PC-9 (cell line): Measurements from ENCODE around the gene GYPC.
"Not testable (repeated sequence)": the region's sequence is repeated elsewhere in the genome, so short reads cannot be mapped to it uniquely, and the experiment has no call there.

Source experiments
- EZH2 ChIP-seq: fragments of 200-600 bp; sonication (generic); IDR thresholded peaks from 2 replicates; pipeline ENCODE4 v1.8.0; 2017; ENCODE audit warnings: antibody characterized with exemption, low read depth
- TF ChIP-seq, protein P1 (sequence below): fragments of 200-600 bp; sonication (generic); conservative IDR thresholded peaks from 2 replicates; pipeline ENCODE4 v1.6.1; 2017; ENCODE audit warnings: mixed run types, antibody characterized with exemption, mild to moderate bottlenecking, moderate library complexity

DNA sequence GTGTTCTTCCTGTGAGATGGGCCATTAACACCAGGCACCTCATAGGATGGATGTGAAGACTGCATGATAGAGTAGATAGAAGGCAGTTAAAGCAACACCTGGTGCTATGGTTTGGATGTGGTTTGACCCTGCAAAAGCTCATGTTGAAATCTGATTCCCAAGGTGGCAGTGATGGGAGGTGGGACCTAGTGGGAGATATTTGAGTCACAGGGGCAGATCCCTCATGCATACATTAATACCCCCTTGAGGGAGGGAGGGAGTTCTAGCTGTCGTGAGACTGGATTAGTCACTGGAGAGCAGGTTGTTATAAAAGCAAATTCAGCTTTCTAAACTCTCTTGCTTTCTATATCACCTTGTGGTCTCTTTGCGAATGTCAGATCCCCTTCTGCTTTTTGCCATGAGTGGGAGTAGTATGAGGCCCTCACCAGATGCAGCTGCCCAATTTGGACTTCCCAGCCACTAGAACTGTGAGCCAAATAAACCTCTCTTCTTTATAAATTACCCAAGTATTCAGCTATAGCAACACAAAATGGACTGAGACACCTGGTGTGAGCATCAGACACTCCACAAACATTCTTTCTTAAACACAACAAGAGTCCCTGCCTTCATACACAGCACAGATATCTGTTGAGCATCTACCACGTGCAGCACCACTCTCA is 37.1 kb downstream of the GYPC start:
- TF ChIP-seq, protein P1, sequence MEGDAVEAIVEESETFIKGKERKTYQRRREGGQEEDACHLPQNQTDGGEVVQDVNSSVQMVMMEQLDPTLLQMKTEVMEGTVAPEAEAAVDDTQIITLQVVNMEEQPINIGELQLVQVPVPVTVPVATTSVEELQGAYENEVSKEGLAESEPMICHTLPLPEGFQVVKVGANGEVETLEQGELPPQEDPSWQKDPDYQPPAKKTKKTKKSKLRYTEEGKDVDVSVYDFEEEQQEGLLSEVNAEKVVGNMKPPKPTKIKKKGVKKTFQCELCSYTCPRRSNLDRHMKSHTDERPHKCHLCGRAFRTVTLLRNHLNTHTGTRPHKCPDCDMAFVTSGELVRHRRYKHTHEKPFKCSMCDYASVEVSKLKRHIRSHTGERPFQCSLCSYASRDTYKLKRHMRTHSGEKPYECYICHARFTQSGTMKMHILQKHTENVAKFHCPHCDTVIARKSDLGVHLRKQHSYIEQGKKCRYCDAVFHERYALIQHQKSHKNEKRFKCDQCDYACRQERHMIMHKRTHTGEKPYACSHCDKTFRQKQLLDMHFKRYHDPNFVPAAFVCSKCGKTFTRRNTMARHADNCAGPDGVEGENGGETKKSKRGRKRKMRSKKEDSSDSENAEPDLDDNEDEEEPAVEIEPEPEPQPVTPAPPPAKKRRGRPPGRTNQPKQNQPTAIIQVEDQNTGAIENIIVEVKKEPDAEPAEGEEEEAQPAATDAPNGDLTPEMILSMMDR, result not testable (repeated sequence)
- TF ChIP-seq EZH2, result not testable (repeated sequence)
